HUES48 (cell line): ENCODE results near the gene ST6GALNAC2.
"Not testable (repeated sequence)": the region's sequence is repeated elsewhere in the genome, so short reads cannot be mapped to it uniquely, and the experiment has no call there.

Experiments used
- H3K27ac ChIP-seq: one replicate; pipeline ENCODE4 v1.7.0; 2013; ENCODE audit warnings: low read depth, low read length, inconsistent platforms
- H3K27me3 ChIP-seq: 2 replicates; pipeline ENCODE4 v1.6.1; 2013; ENCODE audit warnings: mild to moderate bottlenecking, low read length; ENCODE audit not compliant: control insufficient read depth, insufficient read depth
- H3K36me3 ChIP-seq: 2 replicates; pipeline ENCODE4 v1.6.1; 2013; ENCODE audit warnings: low read length; ENCODE audit not compliant: control insufficient read depth, insufficient read depth
- H3K4me1 ChIP-seq: 2 replicates; pipeline ENCODE4 v1.6.1; 2013; ENCODE audit warnings: mild to moderate bottlenecking, low read length; ENCODE audit not compliant: control insufficient read depth, insufficient read depth
- H3K4me3 ChIP-seq: 2 replicates; pipeline ENCODE4 v1.5.1; 2013; ENCODE audit warnings: mild to moderate bottlenecking, low read depth, low read length
- H3K9ac ChIP-seq: 2 replicates; pipeline ENCODE4 v1.6.1; 2013; ENCODE audit warnings: mild to moderate bottlenecking, low read depth, low read length, moderate library complexity
- H3K9me3 ChIP-seq: 2 replicates; pipeline ENCODE4 v1.6.1; 2013; ENCODE audit warnings: low read length; ENCODE audit not compliant: control insufficient read depth, insufficient read depth

ST6GALNAC2 gene

DNA sequence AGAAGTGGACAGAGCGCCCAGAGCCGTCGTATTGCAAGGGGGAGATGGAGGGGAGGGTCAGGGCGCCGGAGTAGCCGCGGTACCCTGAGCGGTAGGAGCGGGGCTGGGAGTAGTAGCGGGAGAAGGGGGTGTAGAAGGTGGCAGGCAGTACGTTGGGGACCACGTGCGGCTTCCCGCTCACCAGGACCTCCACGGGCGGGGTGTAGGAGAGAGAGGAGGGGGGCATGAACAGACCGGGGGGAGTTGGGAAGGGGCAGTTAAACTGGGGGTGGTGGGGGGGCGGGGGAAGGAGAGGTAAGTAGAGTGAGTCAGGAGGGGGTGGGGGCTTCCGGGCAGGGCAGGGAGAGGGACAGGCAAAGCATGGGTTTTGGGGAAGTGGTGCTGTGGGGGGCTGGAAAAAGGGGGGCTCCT is 16.8 kb downstream of the ST6GALNAC2 start:
- no peaks in the 10 kb centered on the region for H3K27me3 ChIP-seq
- no peak overlapping the region for H3K9ac ChIP-seq
- peaks cover 16% of the 10 kb centered on the region for H3K4me1 ChIP-seq
- H3K27ac ChIP-seq: no peak overlapping the region
- no peak overlapping the region for H3K4me3 ChIP-seq
- no peaks in the 10 kb centered on the region for H3K9me3 ChIP-seq
- H3K36me3 ChIP-seq: peaks cover 27% of the 10 kb centered on the region

- H3K4me3 ChIP-seq: no peak overlapping the region
- peak overlapping the region; percentile 43 for H3K27ac ChIP-seq
- no peaks in the 10 kb centered on the region for H3K9me3 ChIP-seq
- H3K4me1 ChIP-seq: peaks cover 16% of the 10 kb centered on the region
- no peak overlapping the region; the same call in 1 of the 2 replicates for H3K9ac ChIP-seq
- H3K27me3 ChIP-seq: no peaks in the 10 kb centered on the region
- H3K36me3 ChIP-seq: peaks cover 36% of the 10 kb centered on the region
Observed at GRCh38 chr17:76567634-76568432, 17.8 kb downstream of the ST6GALNAC2 start.

- Histone ChIP-seq H3K4me1 (peaks cover 16% of the 10 kb centered on the region), H3K36me3 (peaks cover 42% of the 10 kb centered on the region), H3K9me3 (no peaks in the 10 kb centered on the region), H3K27ac (peak overlapping the region; percentile 43), H3K4me3 (no peak overlapping the region), H3K9ac (no peak overlapping the region), H3K27me3 (no peaks in the 10 kb centered on the region)
Observed at GRCh38 chr17:76566988-76567431, 18.6 kb downstream of the ST6GALNAC2 start.

- Histone ChIP-seq H3K27me3 (no peaks in the 10 kb centered on the region), H3K9me3 (no peaks in the 10 kb centered on the region), H3K4me3 (no peak overlapping the region), H3K36me3 (peaks cover 47% of the 10 kb centered on the region), H3K27ac (no peak overlapping the region), H3K9ac (no peak overlapping the region), H3K4me1 (peaks cover 16% of the 10 kb centered on the region)
Observed at GRCh38 chr17:76566613-76566943, 19.1 kb downstream of the ST6GALNAC2 start.

DNA sequence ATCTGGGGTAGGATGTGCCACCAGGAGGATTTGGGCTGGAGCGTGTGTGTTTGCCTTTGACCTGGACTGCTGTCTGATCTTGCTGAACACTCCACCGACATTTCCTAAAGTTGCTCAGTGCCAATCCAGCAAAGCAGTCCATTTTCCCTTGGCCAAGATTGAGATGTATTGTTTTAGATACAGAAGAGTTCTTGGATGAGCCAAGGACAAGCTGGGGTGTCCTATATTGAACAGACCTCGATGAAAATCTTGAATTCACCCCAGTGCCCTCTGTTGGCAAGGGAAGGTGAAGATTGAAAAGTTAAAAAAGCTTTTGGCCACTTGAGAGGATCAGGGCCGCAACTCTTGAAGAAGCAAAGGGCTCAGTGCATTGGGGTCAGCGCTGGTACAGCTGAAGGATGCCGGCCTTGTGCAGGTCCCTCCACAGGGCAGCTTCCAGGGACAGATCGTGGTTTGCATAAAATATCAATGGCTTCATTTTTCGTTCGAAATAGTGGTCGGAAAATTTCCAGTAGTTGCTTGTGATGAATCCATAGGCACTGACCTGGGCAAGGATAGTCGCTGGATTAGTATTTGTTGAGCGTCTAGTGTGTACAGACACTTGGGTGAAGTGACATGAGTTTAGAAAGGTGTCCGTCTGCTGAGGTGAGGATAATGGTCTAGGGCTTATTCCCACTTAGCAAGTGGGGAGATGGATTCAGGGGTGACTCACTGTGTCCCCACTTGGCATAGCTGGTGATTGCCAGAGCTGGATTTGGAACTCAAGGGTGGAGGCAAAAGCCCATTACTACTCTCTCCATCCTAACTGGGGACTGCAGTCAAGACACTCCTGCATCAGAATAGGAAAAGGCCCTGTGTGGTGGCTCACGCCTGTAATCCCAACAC is 19.7 kb downstream of the ST6GALNAC2 start:
- Histone ChIP-seq H3K27ac (peak overlapping the region; percentile 45), H3K4me3 (no peak overlapping the region), H3K9me3 (no peaks in the 10 kb centered on the region), H3K27me3 (no peaks in the 10 kb centered on the region), H3K4me1 (peaks cover 16% of the 10 kb centered on the region), H3K36me3 (peaks cover 53% of the 10 kb centered on the region), H3K9ac (no peak overlapping the region)

DNA sequence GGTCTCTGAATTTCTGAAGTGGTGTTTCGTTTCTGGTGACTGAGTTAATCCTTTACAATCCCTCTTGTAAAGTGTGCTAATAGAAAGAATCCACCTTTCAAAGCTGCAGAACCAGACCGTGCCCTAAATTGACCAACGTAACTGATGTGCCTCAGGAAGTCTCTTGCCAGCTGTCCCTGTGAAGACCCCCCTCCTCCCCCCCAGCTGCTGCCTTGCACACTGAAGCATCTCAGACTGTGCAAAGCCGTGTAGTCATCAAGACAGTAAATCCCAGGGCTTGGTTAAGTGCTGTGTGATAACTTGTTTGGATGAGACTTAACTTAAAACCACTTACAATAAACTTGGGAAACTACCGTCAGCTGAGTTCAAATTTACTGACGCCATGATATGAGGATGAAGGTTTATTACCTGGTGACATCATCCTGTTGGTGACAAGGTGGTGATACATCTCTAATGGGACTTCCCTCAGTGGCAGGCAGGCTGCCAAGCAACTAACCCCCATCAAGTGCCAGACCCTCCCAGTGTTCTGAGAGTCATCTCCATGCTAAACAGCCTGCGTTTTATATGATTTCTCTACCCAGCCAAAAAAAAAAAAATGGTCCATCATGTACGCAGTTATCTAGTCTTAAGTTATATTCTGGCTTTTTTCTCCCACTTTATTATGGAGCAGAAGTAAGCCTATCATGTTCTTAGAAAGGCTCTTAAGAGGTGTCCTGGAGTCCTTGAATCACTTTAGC is 20.5 kb downstream of the ST6GALNAC2 start:
- not testable (repeated sequence) for H3K9ac ChIP-seq, H3K27me3 ChIP-seq, H3K9me3 ChIP-seq, H3K4me3 ChIP-seq
- peaks cover 60% of the 10 kb centered on the region for H3K36me3 ChIP-seq
- peaks cover 17% of the 10 kb centered on the region for H3K4me1 ChIP-seq
- H3K27ac ChIP-seq: peak overlapping the region; percentile 45

GRCh38 chr17:76563359-76563758 is 22.3 kb downstream of the ST6GALNAC2 start:
- not testable (repeated sequence) for H3K4me3 ChIP-seq, H3K9ac ChIP-seq, H3K27ac ChIP-seq, H3K9me3 ChIP-seq, H3K27me3 ChIP-seq
- Histone ChIP-seq H3K36me3 (peaks cover 78% of the 10 kb centered on the region), H3K4me1 (peaks cover 18% of the 10 kb centered on the region)

GRCh38 chr17:76562734-76563148 is 22.9 kb downstream of the ST6GALNAC2 start:
- Histone ChIP-seq H3K36me3 (peaks cover 78% of the 10 kb centered on the region), H3K4me3 (no peak overlapping the region), H3K9ac (no peak overlapping the region), H3K9me3 (no peaks in the 10 kb centered on the region), H3K27me3 (no peaks in the 10 kb centered on the region), H3K4me1 (peaks cover 14% of the 10 kb centered on the region), H3K27ac (no peak overlapping the region)

GRCh38 chr17:76561799-76562268 is 23.8 kb downstream of the ST6GALNAC2 start:
- peaks cover 14% of the 10 kb centered on the region for H3K4me1 ChIP-seq
- no peaks in the 10 kb centered on the region for H3K9me3 ChIP-seq
- H3K36me3 ChIP-seq: peaks cover 78% of the 10 kb centered on the region
- no peak overlapping the region; the same call in 1 of the 2 replicates for H3K4me3 ChIP-seq
- no peak overlapping the region for H3K27ac ChIP-seq
- H3K27me3 ChIP-seq: no peaks in the 10 kb centered on the region
- H3K9ac ChIP-seq: no peak overlapping the region

- Histone ChIP-seq H3K36me3 (peaks cover 76% of the 10 kb centered on the region), H3K27me3 (no peaks in the 10 kb centered on the region), H3K4me1 (peaks cover 14% of the 10 kb centered on the region), H3K9ac (no peak overlapping the region), H3K4me3 (no peak overlapping the region), H3K9me3 (no peaks in the 10 kb centered on the region), H3K27ac (peak overlapping the region; percentile 25)
Observed at GRCh38 chr17:76561332-76561731, 24.3 kb downstream of the ST6GALNAC2 start.
